ENCODE data around the gene TAS2R20. TPM values are rescaled to one million over a fixed set of nuclear protein-coding genes. Genes with fewer than 3 reads are reported as not detected.

TAS2R20 gene
- total and polyA plus RNA-seq, 2 of the 4 experiments (the other 2 are of a cell fraction), result 0.36 to 3.4 TPM

DNA sequence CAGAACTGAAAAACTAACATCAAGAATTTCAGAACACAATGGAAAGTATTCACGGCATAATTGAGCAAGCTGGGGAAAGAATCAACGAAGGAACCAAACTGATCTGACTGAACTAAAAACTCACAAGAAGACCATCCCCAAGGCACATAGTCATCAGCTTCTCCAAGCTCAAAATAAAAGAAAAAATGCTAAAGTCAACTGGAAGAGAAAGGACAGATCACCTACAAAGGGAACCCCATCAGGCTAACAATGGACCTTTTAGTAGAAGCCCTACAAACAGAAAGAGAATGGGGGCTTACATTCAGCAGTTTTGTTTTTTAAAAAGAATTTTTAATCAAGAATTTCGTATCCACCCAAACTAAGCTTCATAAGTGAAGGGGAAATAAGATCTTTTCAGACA lies 23.1 kb downstream of the TAS2R20 start:
- no TSS peak for BruUV-seq (replicated peaks)
- Histone ChIP-seq H3K23ac (ENCODE audit: low read depth, low read length) (no peak overlapping the region), H4K91ac (ENCODE audit: insufficient read depth, low read depth, low read length) (no peak overlapping the region), H2BK5ac (ENCODE audit: low read depth, low read length, poor library complexity, severe bottlenecking) (no peak overlapping the region), H3K27me3 (ENCODE audit: control insufficient read depth, insufficient read depth, low read length) (no peaks in the 10 kb centered on the region), H3K18ac (ENCODE audit: low read depth, low read length) (no peak overlapping the region), H3K4me2 (ENCODE audit: low read depth, low read length) (no peak overlapping the region), H4K20me1 (ENCODE audit: insufficient read depth, low read length) (no peaks in the 10 kb centered on the region; the same call in 1 of the 2 replicates), H2BK15ac (ENCODE audit: low read depth, low read length) (no peak overlapping the region), H3K27ac (ENCODE audit: insufficient read depth, low read length) (no peak overlapping the region), H3K36me3 (ENCODE audit: control insufficient read depth, insufficient read depth, low read length) (no peaks in the 10 kb centered on the region), H3K9me3 (ENCODE audit: control insufficient read depth, insufficient read depth, low read length) (no peaks in the 10 kb centered on the region), H2AK9ac (replicated peaks; ENCODE audit: low read depth, low read length, poor library complexity) (no peak overlapping the region), H3K56ac (ENCODE audit: extremely low read depth, insufficient read depth, low read length) (no peak overlapping the region), H3K9ac (ENCODE audit: low read depth, low read length) (no peak overlapping the region), H2BK120ac (ENCODE audit: low read depth, low read length) (no peak overlapping the region), H3K4ac (ENCODE audit: low read depth, low read length) (no peak overlapping the region), H3K4me1 (ENCODE audit: control insufficient read depth, insufficient read depth, low read length) (no peaks in the 10 kb centered on the region), H4K8ac (ENCODE audit: low read depth in 2 of 2, low read length in 2 of 2) (no peak overlapping the region), H3K4me3 (ENCODE audit: insufficient read depth, low read depth, low read length) (no peak overlapping the region), H2BK20ac (ENCODE audit: low read depth, low read length) (no peak overlapping the region), H3K79me1 (ENCODE audit: low read depth in 1 of 2, low read length in 2 of 2) (peaks cover 3 to 11% of the 10 kb centered on the region in 2 experiments; a peak in 3 of 4 replicates), H4K5ac (ENCODE audit: low read depth, low read length) (no peak overlapping the region), H3K9me1 (ENCODE audit: insufficient read depth, low read length) (no peaks in the 10 kb centered on the region), H2AFZ (replicated peaks; ENCODE audit: low read length, poor library complexity) (no peak overlapping the region), H3K14ac (replicated peaks; ENCODE audit: low read depth, low read length) (no peak overlapping the region), H2AK5ac (ENCODE audit: low read depth, low read length) (no peak overlapping the region)
- DNase-seq (no peak), ATAC-seq (ENCODE audit: low read depth) (no peak)
- TF ChIP-seq, protein P1, sequence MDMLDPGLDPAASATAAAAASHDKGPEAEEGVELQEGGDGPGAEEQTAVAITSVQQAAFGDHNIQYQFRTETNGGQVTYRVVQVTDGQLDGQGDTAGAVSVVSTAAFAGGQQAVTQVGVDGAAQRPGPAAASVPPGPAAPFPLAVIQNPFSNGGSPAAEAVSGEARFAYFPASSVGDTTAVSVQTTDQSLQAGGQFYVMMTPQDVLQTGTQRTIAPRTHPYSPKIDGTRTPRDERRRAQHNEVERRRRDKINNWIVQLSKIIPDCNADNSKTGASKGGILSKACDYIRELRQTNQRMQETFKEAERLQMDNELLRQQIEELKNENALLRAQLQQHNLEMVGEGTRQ (IDR thresholded peaks at IDR 0.05; ENCODE audit: low read depth, low read length), result no peak
- no peak for TF ChIP-seq FOS (IDR thresholded peaks at IDR 0.05; ENCODE audit: low read depth, low read length)
- TF ChIP-seq POLR2A (IDR thresholded peaks at IDR 0.05; ENCODE audit: low read depth, low read length), result no peak
- TF ChIP-seq CHD1 (IDR thresholded peaks at IDR 0.05; ENCODE audit: low read depth, low read length), result no peak
- TF ChIP-seq, protein P2, sequence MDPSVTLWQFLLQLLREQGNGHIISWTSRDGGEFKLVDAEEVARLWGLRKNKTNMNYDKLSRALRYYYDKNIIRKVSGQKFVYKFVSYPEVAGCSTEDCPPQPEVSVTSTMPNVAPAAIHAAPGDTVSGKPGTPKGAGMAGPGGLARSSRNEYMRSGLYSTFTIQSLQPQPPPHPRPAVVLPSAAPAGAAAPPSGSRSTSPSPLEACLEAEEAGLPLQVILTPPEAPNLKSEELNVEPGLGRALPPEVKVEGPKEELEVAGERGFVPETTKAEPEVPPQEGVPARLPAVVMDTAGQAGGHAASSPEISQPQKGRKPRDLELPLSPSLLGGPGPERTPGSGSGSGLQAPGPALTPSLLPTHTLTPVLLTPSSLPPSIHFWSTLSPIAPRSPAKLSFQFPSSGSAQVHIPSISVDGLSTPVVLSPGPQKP (IDR thresholded peaks at IDR 0.05; ENCODE audit: borderline replicate concordance, low read depth, low read length), result no peak
- no peak for TF ChIP-seq RCOR1 (IDR thresholded peaks at IDR 0.05; ENCODE audit: insufficient replicate concordance, low read length)
- no peak for TF ChIP-seq BHLHE40 (IDR thresholded peaks at IDR 0.05; ENCODE audit: low read depth, low read length)
- no peak for TF ChIP-seq SMC3 (IDR thresholded peaks at IDR 0.05; ENCODE audit: low read depth, low read length)
- TF ChIP-seq MAZ (IDR thresholded peaks at IDR 0.05; ENCODE audit: borderline replicate concordance, low read depth, low read length), result no peak
- TF ChIP-seq RAD21 (IDR thresholded peaks at IDR 0.05; ENCODE audit: low read length), result no peak
- TF ChIP-seq, protein P3, sequence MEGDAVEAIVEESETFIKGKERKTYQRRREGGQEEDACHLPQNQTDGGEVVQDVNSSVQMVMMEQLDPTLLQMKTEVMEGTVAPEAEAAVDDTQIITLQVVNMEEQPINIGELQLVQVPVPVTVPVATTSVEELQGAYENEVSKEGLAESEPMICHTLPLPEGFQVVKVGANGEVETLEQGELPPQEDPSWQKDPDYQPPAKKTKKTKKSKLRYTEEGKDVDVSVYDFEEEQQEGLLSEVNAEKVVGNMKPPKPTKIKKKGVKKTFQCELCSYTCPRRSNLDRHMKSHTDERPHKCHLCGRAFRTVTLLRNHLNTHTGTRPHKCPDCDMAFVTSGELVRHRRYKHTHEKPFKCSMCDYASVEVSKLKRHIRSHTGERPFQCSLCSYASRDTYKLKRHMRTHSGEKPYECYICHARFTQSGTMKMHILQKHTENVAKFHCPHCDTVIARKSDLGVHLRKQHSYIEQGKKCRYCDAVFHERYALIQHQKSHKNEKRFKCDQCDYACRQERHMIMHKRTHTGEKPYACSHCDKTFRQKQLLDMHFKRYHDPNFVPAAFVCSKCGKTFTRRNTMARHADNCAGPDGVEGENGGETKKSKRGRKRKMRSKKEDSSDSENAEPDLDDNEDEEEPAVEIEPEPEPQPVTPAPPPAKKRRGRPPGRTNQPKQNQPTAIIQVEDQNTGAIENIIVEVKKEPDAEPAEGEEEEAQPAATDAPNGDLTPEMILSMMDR (conservative IDR thresholded peaks at IDR 0.05; ENCODE audit: low read depth, low read length), result no peak
- no peak for TF ChIP-seq MXI1 (IDR thresholded peaks at IDR 0.05; ENCODE audit: borderline replicate concordance, low read depth, low read length)
- no peak for TF ChIP-seq NFE2L2 (IDR thresholded peaks at IDR 0.05; ENCODE audit: low read depth, low read length)
- no peak for TF ChIP-seq MAFK (IDR thresholded peaks at IDR 0.05; ENCODE audit: low read depth, low read length)
- TF ChIP-seq RFX5 (IDR thresholded peaks at IDR 0.05; ENCODE audit: low read depth, low read length), result no peak
- no peak for TF ChIP-seq CEBPB (IDR thresholded peaks at IDR 0.05; ENCODE audit: low read depth, low read length)
- intact Hi-C loops (cut with micrococcal nuclease) (no loop called here), in situ Hi-C loops (cut with MboI; ENCODE audit: low sequenced_read_pairs) (no loop called here), dilution Hi-C loops (cut with HindIII; ENCODE audit: low sequenced_read_pairs, unreplicated experiment) (no loop called here)
- ChIA-PET POLR2A (ENCODE audit: unreplicated experiment) (no interaction called here), CTCF (no interaction called here)
- WGBS, 2 experiments (ENCODE audit: extremely low coverage in 2 of 2, insufficient read length in 1 of 2), result no CpG with 5 or more reads among the region's 3 CpGs
